Neuron (in vitro differentiated cells): ENCODE measurements around the gene MAG.

Source experiments
- H2AFZ ChIP-seq: one replicate; pipeline ENCODE4 v1.6.1; 2013; ENCODE audit warnings: low read depth, mild to moderate bottlenecking, inconsistent platforms, low read length, moderate library complexity
- H3K27me3 ChIP-seq: one replicate; pipeline ENCODE4 v1.6.1; 2013; ENCODE audit warnings: low read length; ENCODE audit not compliant: insufficient read depth
- H3K36me3 ChIP-seq: one replicate; pipeline ENCODE4 v1.6.1; 2013; ENCODE audit warnings: low read length; ENCODE audit not compliant: insufficient read depth
- H3K4me1 ChIP-seq: one replicate; pipeline ENCODE4 v1.6.1; 2013; ENCODE audit warnings: low read length; ENCODE audit not compliant: insufficient read depth
- H3K4me3 ChIP-seq: 2 replicates; pipeline ENCODE4 v1.5.1; 2013; ENCODE audit warnings: mild to moderate bottlenecking, low read length, moderate library complexity
- H3K9me3 ChIP-seq: one replicate; pipeline ENCODE4 v1.6.1; 2013; ENCODE audit warnings: low read length

Gene MAG

GRCh38 chr19:35257113-35257461 lies 34.9 kb upstream of the MAG start:
- Histone ChIP-seq H3K4me3 (no peak overlapping the region), H2AFZ (no peak overlapping the region), H3K27me3 (no peaks in the 10 kb centered on the region), H3K36me3 (no peaks in the 10 kb centered on the region), H3K4me1 (peaks cover 13% of the 10 kb centered on the region), H3K9me3 (no peaks in the 10 kb centered on the region)

GRCh38 chr19:35260694-35261304 lies 31.2 kb upstream of the MAG start:
- Histone ChIP-seq H3K27me3 (no peaks in the 10 kb centered on the region), H2AFZ (no peak overlapping the region)

GRCh38 chr19:35261356-35262100 lies 30.4 kb upstream of the MAG start:
- no peaks in the 10 kb centered on the region for H3K9me3 ChIP-seq
- H3K4me3 ChIP-seq, result no peak overlapping the region
- peaks cover 6% of the 10 kb centered on the region for H3K36me3 ChIP-seq
- H2AFZ ChIP-seq, result no peak overlapping the region
- H3K27me3 ChIP-seq, result no peaks in the 10 kb centered on the region
- peaks cover 15% of the 10 kb centered on the region for H3K4me1 ChIP-seq

More at GRCh38 chr19:35260694-35261304, 31.2 kb upstream of the MAG start:
- no peak overlapping the region for H3K4me3 ChIP-seq
- H3K36me3 ChIP-seq, result no peaks in the 10 kb centered on the region
- H3K4me1 ChIP-seq, result peaks cover 13% of the 10 kb centered on the region
- no peaks in the 10 kb centered on the region for H3K9me3 ChIP-seq

GRCh38 chr19:35262101-35262761 lies 29.7 kb upstream of the MAG start:
- Histone ChIP-seq H3K27me3 (no peaks in the 10 kb centered on the region), H3K36me3 (peaks cover 8% of the 10 kb centered on the region), H3K4me3 (no peak overlapping the region), H2AFZ (no peak overlapping the region), H3K9me3 (no peaks in the 10 kb centered on the region), H3K4me1 (peaks cover 20% of the 10 kb centered on the region)

GRCh38 chr19:35264268-35265125 lies 27.5 kb upstream of the MAG start:
- Histone ChIP-seq H2AFZ (no peak overlapping the region), H3K4me3 (no peak overlapping the region), H3K36me3 (peaks cover 8% of the 10 kb centered on the region)

GRCh38 chr19:35265126-35265899 lies 26.6 kb upstream of the MAG start:
- Histone ChIP-seq H3K4me3 (no peak overlapping the region), H3K27me3 (no peaks in the 10 kb centered on the region), H3K4me1 (peaks cover 14% of the 10 kb centered on the region), H3K9me3 (no peaks in the 10 kb centered on the region), H2AFZ (no peak overlapping the region), H3K36me3 (peaks cover 11% of the 10 kb centered on the region)

More at GRCh38 chr19:35264268-35265125, 27.5 kb upstream of the MAG start:
- no peaks in the 10 kb centered on the region for H3K9me3 ChIP-seq
- no peaks in the 10 kb centered on the region for H3K27me3 ChIP-seq
- H3K4me1 ChIP-seq, result peaks cover 8% of the 10 kb centered on the region

GRCh38 chr19:35265900-35266519 lies 26.0 kb upstream of the MAG start:
- Histone ChIP-seq H3K36me3 (peaks cover 18% of the 10 kb centered on the region), H3K27me3 (no peaks in the 10 kb centered on the region), H3K9me3 (no peaks in the 10 kb centered on the region), H3K4me1 (peaks cover 15% of the 10 kb centered on the region), H3K4me3 (no peak overlapping the region), H2AFZ (no peak overlapping the region)

- Histone ChIP-seq H2AFZ (no peak overlapping the region), H3K4me1 (peaks cover 15% of the 10 kb centered on the region), H3K36me3 (peaks cover 26% of the 10 kb centered on the region), H3K9me3 (no peaks in the 10 kb centered on the region), H3K4me3 (peak overlapping the region; percentile 73), H3K27me3 (no peaks in the 10 kb centered on the region)
These were observed 25.2 kb upstream of the MAG start for GRCh38 chr19:35266520-35267352.

- H3K4me1 ChIP-seq, result peaks cover 15% of the 10 kb centered on the region
- H2AFZ ChIP-seq, result peak overlapping the region; percentile 48
- H3K36me3 ChIP-seq, result peaks cover 32% of the 10 kb centered on the region
- H3K4me3 ChIP-seq, result peak overlapping the region; percentile 73
- H3K27me3 ChIP-seq, result no peaks in the 10 kb centered on the region
- H3K9me3 ChIP-seq, result no peaks in the 10 kb centered on the region
These were observed 24.6 kb upstream of the MAG start for GRCh38 chr19:35267353-35267817.

- H3K9me3 ChIP-seq, result no peaks in the 10 kb centered on the region
- H3K36me3 ChIP-seq, result peaks cover 38% of the 10 kb centered on the region
- H3K27me3 ChIP-seq, result no peaks in the 10 kb centered on the region
- peak overlapping the region; percentile 48 for H2AFZ ChIP-seq
- peaks cover 15% of the 10 kb centered on the region for H3K4me1 ChIP-seq
- H3K4me3 ChIP-seq, result peak overlapping the region; percentile 73
These were observed 24.0 kb upstream of the MAG start for GRCh38 chr19:35267818-35268535.
